Gastrocnemius medialis (tissue), 4 donors: ENCODE results near the gene SLC35G6.

Experiments used
- CTCF ChIP-seq, 5 experiments: fragments of 450-650 bp in 3 of 5; fragments of 200-600 bp in 2 of 5; sonication (generic) in 2 of 5; IDR thresholded peaks in 4 of 5; conservative IDR thresholded peaks in 1 of 5; 1 replicate in 4 of 5; 2 replicates in 1 of 5; pipeline ENCODE4 v1.5.1; 2016 to 2019; ENCODE audit warnings: antibody characterized with exemption in 5 of 5, mild to moderate bottlenecking in 3 of 5, moderate library complexity in 3 of 5
- POLR2A ChIP-seq, 2 donors: fragments of 450-650 bp; IDR thresholded peaks; one replicate each; pipeline ENCODE4 v1.6.1; 2017; ENCODE audit warnings: antibody characterized with exemption in 2 of 2, mild to moderate bottlenecking in 2 of 2, moderate library complexity in 2 of 2

- no peak for TF ChIP-seq CTCF (IDR thresholded peaks at IDR 0.05 in 4 of 5, conservative IDR thresholded peaks at IDR 0.05 in 1 of 5)
- peak; percentile 32 to 42 for TF ChIP-seq POLR2A (IDR thresholded peaks at IDR 0.05)
Measured at GRCh38 chr17:7477392-7478275, 3.6 kb upstream of the SLC35G6 start.
